GM19351 (cell line): Measurements from ENCODE around the gene DNAI4.
A peak's percentile ranks its signal among the peaks of the same experiment; 100 is the strongest.

Source experiments
- ATAC-seq: cut with Tn5 transposase; IDR thresholded peaks from one replicate; pipeline ENCODE4 v1.9.1; 2021; ENCODE audit warnings: mild to moderate bottlenecking, moderate library complexity; ENCODE audit not compliant: unreplicated experiment

The DNAI4 gene

GRCh38 chr1:66770240-66770639, 154.4 kb downstream of the DNAI4 start:
- no peak for ATAC-seq

GRCh38 chr1:66769512-66770229, 155.0 kb downstream of the DNAI4 start:
- no peak for ATAC-seq

GRCh38 chr1:66768965-66769364, 155.7 kb downstream of the DNAI4 start:
- ATAC-seq = no peak

- no peak for ATAC-seq
Measured at GRCh38 chr1:66767626-66768025, 157.0 kb downstream of the DNAI4 start.

- peak; percentile 84 for ATAC-seq
Measured at GRCh38 chr1:66764994-66765578, 159.6 kb downstream of the DNAI4 start.
